AG10803 (cell line): ENCODE data around the gene INPP5A.

Experiments
- DNase-seq: peaks from one replicate; pipeline ENCODE4 v3.0.0; 2010; ENCODE audit warnings: low read depth
- H3K4me3 ChIP-seq: 2 replicates; pipeline ENCODE4 v1.5.1; 2011; ENCODE audit warnings: mild to moderate bottlenecking, low read length, control low read depth
- TF ChIP-seq, protein P1 (sequence below): conservative IDR thresholded peaks from 2 replicates; pipeline ENCODE4 v1.5.1; 2011; ENCODE audit warnings: mild to moderate bottlenecking, low read length, control low read depth, inconsistent platforms

The INPP5A gene

DNA sequence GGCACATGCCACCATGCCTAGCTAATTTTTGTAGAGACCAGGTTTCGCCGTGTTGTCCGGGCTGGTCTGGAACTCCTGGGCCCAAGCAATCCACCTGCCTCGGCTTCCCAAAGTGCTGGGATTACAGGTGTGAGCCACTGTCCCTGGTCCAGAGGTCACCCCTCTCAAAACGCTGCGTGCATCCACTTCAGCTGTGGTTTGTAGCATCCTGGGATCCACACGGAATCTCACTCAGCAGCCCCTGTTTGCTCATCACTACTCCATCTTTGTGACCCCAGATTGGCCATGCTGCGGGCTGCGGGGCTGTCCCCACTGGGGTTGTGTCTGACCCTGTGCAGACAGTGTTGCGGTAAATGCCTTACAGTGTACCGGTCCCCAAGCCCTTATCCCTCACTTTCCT is 3.5 kb downstream of the INPP5A start:
- DNase-seq, result no peak
- H3K4me3 ChIP-seq, result no peak overlapping the region
- TF ChIP-seq, protein P1, sequence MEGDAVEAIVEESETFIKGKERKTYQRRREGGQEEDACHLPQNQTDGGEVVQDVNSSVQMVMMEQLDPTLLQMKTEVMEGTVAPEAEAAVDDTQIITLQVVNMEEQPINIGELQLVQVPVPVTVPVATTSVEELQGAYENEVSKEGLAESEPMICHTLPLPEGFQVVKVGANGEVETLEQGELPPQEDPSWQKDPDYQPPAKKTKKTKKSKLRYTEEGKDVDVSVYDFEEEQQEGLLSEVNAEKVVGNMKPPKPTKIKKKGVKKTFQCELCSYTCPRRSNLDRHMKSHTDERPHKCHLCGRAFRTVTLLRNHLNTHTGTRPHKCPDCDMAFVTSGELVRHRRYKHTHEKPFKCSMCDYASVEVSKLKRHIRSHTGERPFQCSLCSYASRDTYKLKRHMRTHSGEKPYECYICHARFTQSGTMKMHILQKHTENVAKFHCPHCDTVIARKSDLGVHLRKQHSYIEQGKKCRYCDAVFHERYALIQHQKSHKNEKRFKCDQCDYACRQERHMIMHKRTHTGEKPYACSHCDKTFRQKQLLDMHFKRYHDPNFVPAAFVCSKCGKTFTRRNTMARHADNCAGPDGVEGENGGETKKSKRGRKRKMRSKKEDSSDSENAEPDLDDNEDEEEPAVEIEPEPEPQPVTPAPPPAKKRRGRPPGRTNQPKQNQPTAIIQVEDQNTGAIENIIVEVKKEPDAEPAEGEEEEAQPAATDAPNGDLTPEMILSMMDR, result no peak

GRCh38 chr10:132541601-132542011 is 4.0 kb downstream of the INPP5A start:
- no peak for DNase-seq
- H3K4me3 ChIP-seq, result no peak overlapping the region
- TF ChIP-seq, protein P1, result no peak

GRCh38 chr10:132542086-132542775 is 4.6 kb downstream of the INPP5A start:
- TF ChIP-seq, protein P1, result no peak
- H3K4me3 ChIP-seq, result no peak overlapping the region
- DNase-seq, result no peak

DNA sequence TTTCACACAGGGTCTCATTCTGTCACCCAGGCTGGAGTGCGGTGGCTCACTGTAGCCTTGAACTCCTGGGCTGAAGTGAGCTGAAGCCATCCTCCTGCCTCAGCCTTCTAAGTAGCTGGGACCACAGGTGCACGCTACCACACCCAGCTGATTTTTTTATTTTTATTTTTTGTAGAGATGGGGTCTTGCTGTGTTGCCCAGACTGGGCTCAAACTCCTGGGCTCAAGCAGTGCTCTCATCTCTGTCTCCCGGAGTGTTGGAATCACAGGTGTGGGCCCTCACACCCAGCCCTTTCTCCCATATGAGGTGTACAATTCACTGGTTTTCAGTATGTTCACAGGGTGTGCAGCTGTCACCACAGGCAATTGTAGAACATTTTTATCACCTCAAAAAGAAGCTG is 5.2 kb downstream of the INPP5A start:
- no peak for DNase-seq
- TF ChIP-seq, protein P1, result no peak
- H3K4me3 ChIP-seq, result no peak overlapping the region

GRCh38 chr10:132543916-132544743 is 6.5 kb downstream of the INPP5A start:
- H3K4me3 ChIP-seq, result no peak overlapping the region
- TF ChIP-seq, protein P1, result no peak
- DNase-seq, result no peak

GRCh38 chr10:132544744-132545658 is 7.4 kb downstream of the INPP5A start:
- TF ChIP-seq, protein P1, result no peak
- no peak overlapping the region for H3K4me3 ChIP-seq
- DNase-seq, result no peak
